ENCODE measurements around the gene DIP2C.
A peak's percentile ranks its signal among the peaks of the same experiment; 100 is the strongest.
"Not testable (repeated sequence)": the region's sequence is repeated elsewhere in the genome, so short reads cannot be mapped to it uniquely, and the experiment has no call there.

DIP2C gene, protein sequence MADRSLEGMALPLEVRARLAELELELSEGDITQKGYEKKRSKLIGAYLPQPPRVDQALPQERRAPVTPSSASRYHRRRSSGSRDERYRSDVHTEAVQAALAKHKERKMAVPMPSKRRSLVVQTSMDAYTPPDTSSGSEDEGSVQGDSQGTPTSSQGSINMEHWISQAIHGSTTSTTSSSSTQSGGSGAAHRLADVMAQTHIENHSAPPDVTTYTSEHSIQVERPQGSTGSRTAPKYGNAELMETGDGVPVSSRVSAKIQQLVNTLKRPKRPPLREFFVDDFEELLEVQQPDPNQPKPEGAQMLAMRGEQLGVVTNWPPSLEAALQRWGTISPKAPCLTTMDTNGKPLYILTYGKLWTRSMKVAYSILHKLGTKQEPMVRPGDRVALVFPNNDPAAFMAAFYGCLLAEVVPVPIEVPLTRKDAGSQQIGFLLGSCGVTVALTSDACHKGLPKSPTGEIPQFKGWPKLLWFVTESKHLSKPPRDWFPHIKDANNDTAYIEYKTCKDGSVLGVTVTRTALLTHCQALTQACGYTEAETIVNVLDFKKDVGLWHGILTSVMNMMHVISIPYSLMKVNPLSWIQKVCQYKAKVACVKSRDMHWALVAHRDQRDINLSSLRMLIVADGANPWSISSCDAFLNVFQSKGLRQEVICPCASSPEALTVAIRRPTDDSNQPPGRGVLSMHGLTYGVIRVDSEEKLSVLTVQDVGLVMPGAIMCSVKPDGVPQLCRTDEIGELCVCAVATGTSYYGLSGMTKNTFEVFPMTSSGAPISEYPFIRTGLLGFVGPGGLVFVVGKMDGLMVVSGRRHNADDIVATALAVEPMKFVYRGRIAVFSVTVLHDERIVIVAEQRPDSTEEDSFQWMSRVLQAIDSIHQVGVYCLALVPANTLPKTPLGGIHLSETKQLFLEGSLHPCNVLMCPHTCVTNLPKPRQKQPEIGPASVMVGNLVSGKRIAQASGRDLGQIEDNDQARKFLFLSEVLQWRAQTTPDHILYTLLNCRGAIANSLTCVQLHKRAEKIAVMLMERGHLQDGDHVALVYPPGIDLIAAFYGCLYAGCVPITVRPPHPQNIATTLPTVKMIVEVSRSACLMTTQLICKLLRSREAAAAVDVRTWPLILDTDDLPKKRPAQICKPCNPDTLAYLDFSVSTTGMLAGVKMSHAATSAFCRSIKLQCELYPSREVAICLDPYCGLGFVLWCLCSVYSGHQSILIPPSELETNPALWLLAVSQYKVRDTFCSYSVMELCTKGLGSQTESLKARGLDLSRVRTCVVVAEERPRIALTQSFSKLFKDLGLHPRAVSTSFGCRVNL (N-terminal part only)

DNA sequence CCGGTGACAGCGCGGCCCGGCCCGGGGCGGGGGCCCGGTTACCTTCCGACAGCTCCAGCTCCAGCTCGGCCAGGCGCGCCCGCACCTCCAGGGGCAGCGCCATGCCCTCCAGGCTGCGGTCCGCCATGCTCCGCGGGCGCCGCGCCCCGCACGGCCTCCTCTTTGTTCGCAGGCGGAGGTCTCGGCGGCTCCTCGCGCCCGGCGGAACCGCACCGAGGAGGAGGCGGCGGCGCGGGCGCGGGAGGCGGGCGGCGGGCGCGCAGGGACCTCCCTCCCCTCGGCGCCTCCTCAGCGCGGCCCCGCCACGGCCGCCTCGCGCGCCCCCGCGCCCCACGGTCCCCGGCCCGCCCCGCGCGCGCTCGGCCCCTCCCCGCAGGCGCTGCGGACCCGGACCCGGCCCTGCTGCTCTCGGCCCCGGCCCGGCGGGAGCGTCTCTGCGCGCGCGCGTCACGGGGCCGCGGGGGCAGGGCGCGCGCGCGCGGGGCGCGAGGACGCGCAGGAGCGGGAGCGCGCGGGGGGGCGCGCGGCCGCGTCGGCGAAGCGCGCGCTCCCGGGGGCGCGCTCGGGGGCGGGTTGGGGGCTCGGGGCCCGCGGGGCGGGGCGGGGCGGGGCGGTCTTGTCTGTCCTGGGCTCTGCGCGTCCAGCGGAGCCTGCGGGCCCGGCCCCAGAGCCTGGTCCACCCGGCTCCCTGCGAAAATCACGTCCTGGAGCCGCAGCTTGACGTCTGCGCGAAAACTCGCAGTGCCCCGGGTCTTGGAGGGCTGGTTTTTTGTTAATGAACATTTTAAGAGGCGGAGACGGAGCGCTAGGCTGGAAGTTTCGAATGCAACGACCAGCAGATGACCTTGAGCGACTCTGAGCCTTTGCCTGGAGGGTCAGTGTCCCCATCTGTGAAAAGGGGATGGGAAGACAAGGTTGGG lies at the start of gene DIP2C:
DIP2C (minus strand) TSS at position 217 of the 920 bp plus-strand sequence; CDS start at position 127, 90 bp downstream.
- peak; percentile 1 for DNase-seq

DNA sequence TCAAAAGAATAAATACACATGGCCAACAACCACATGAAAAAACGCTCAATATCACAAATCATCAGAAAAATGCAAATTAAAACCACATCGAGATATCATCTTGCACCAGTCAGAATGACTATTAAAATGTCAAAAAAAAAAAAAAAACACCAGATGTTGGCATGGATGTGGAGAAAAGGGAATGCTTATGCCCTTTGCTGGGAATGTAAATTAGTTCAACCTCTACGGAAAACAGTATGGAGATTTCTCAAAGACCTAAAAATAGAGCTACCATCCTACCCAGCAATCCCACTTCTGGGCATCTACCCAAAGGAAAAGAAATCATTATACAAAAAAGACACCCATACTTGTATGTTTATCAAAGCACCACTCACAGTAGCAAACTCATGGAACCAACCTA lies 45.0 kb upstream of the DIP2C start:
- DNase-seq: no peak

DNA sequence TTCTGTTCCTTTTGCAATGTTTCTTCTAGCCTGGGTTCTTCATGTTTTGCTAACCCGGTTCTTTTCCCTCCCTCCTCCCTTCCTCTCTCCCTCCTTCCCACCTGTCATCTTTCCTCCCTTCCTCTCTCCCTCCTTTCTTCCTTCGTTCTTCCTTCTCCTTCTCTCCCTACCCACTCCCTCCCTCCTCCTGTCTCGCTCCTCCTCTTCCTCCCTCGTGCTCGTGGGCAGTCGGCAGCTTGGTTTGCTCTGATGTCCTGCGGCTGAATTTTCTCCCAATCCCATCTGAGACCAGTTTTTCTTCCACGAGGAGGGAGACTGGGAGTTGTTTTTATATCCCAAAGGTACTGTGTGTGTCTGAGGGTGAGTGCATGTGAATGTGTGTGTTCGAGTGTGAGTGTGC lies 43.6 kb upstream of the DIP2C start:
- no peak for DNase-seq

DNA sequence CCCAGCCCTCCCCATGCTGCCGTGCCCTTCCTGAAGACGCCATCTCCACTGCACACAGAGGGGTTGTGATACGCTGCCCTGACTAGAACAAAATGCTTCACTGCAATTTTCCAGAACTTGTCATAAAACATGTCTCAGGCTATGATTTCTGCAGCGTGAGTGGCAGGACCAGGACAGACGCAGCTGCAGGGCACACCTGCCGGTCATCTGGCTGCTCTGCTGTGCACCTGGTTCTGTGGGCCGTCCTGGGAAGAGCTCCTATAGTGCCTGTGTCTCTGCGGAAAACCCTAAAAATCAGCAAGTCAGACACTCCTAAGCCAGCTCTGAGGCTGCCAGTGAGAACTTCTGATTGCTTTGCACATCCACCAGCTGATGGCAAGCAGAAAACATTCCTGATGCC lies 39.7 kb upstream of the DIP2C start:
- no peak for DNase-seq

DNA sequence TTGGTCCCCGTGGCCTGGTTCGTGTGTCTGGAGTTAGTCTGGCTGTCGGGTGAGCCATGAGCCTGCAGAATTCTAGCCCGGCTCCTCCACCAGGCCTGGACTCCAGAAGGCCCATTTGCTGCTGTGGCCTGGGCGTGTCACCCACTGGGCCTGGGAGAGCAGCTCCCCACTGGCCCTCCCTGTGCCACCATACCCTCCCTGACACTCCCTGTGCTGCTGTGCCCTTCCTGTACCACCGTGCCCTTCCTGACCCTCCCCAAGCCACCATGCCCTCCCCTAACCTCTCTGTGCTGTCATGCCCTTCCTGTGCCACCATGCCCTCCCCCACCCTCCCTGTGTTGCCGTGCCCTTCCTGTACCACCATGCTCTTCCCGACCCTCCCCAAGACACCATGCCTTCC lies 39.1 kb upstream of the DIP2C start:
- DNase-seq: no peak

DNA sequence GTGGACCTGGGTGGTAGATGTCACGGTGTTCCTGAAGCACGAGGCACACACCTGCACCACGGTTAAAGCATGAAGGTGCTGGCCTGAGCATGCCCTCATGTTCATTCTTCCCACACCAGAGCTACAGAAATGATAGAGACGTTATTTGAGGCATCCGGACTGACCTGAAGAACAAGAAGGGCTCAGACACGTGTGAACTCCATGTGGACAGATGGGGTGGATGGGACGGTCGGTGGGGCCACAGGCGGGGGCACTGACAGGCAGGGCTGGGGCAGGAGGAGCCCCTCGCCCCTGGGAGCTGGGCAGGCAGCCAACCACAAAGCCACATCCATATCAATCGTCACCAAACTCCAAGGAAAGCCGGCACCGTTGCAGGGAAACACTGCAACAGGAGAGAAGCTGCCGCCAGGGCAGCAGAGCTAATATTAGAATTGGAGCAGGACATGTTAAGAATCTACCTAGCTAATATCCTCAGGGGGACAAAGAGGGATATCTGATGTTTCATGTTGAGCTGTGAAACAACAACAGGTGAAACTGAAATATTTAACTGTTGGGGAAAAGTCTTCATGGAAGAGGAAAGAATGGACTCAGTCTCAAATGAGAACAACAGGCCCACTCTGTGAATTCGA lies 37.8 kb upstream of the DIP2C start:
- no peak for DNase-seq

DNA sequence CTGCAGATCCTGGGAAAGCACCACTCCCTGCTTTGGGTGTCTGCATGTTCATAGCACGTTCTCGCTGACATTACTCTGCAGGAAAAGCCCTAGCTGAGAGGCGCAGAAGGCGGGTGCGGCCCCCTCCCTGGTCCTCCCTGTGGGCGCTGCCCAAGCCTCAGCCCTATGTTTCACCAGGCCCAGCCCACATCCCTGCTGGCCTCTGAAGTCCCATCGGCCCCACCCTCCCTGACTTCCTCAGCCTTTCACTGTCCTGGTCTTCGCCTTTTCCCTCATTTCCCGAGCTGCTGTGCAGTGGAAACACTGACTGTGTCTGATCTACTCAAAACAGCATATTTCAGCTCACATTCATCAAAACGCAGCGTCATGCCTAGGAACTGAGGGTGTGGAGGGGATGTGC lies 36.3 kb upstream of the DIP2C start:
- no peak for DNase-seq

DNA sequence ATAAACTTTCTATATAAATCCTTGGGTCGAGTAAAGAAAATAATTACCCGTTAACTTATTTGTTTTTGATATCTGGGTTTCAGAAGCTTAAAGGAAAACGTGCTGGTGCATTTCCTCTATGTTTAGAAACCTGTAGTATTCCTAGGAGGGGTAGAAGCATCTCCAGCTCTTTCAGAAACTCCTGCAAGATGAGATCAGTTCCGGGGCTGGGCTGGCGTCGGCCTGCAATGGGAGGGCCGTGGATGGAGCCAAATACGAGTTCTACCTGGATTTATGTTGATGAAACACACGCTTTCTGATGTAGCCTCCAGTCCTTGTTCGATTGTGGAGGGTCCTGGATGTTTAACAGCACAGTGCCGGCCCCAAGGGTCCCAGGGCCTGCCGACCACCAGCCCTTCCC lies 35.8 kb upstream of the DIP2C start:
- no peak for DNase-seq

DNA sequence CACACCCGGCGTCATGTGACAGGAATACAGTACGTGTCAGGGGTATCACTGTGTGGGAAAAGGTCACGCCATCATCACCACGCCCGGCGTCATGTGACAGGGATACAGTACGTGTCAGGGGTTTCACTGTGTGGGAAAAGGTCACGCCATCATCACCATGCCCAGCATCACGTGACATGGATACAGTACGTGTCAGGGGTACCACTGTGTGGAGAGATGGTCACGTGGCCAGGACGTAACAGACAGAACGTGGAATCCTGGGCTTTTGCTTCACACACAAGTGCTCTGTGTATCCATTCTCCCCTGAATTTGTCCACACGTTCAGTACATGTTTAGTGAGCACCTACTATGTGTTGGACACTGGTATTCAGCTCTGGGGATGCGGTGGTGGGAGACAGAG lies 34.5 kb upstream of the DIP2C start:
- DNase-seq: peak; percentile 3

DNA sequence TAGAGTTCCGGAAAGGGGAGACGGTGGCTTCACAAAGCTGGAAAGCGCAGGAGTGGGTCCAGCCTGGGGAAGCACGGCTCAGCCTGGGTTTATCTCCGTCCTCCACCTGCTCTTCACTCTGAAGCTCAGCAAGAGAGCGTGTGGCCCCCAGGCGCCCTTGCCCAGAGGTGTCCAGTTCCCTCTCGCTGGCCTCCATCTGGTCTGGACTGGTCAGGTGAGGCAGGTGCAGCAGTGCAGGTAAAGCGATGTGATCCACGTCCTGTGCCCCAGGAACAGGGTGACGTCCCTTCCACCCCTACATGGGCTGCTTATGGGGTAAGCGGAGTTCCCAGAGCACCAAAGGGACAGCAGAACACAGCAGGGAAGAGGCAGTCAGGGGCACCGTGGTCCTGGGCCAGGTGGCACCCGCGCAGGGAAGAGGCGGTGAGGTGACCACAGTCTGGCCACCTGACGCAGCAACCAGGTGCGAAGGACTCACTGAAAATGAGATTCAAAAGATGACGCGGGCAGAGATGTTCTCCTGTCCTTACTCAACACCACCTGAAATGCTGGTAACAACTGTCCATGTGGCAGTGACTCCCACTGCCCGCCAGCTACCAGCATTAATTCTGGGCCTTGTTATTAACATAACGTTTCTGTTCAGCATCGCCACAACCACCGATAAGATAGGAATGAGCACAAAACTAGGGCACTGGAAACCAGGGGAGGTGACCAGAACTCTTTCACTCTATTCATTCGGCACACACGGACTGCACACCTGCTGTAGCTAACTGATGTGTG lies 33.0 kb upstream of the DIP2C start:
- no peak for DNase-seq

DNA sequence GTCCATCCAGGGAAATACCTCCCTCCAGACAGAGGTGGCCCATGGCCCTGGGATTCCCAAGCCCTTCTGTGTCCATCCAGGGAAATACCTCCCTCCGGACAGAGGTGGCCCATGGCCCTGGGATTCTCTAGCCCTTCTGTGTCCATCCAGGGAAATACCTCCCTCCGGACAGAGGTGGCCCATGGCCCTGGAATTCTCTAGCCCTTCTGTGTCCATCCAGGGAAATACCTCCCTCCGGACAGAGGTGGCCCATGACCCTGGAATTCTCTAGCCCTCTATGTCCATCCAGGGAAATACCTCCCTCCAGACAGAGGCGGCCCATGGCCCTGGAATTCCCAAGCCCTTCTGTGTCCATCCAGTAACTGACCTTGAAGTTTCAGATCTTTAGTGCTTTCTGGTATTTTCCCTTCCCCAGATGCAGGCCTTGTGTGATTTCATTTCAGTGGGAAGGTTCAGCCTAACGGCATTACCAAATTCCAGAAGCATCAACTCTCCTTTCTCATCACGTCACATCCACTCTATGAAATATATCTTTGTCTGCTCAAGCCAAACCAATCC lies 28.8 kb upstream of the DIP2C start:
- DNase-seq: no peak

DNA sequence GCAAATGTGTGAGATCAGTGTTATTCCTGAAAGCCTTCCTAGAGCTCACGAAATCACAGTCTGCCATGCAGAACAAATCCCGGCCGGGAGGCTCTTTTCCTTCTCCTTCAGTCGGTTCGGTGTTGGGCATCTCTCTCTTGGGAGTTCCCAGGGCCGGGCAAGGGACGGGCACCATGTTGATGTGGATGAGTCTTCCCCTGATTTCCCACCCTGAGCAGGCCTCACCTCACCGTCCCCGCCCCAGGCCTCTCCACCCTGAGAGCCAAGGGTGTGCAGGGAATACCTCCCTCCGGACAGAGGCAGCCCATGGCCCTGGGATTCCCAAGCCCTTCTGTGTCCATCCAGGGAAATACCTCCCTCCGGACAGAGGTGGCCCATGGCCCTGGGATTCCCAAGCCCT lies 28.0 kb upstream of the DIP2C start:
- no peak for DNase-seq

DNA sequence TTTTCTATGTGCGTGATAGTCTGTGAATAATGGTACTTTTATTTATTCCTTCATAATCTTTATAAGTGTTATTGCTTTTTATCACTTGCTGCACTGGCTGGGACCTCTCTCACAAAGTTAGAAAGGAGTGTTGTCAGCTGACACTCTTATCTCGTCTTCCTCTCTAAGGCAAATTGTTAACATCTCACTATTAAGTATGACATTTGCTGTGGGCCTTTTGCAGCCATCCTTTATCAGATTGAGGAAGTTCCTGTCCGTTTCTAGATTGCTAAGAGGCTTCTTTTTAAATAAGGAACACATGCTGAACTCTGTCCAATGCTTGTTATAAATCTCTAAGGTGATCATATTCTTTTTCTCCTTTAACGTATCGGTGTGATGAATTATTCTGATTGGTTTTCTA lies 27.4 kb upstream of the DIP2C start:
- DNase-seq: no peak

DNA sequence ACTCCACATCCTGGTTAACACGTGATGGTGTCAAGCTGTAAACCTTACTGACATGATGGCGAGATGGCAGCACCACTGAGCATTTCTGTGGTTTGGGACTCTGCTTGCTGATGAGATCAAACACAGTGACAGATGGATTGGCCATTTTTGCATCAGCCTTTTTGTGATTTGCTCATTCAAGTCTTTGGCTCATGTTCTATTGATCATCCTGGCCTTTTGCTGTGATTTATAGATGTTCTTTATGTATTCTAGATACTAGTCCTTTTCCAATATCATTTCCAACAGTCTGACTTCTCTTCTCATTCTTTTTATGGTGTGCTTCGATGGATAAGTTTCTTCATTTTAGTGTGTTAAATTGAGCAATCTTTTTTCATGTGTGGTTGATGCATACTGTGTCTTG lies 24.7 kb upstream of the DIP2C start:
- DNase-seq: no peak

DNA sequence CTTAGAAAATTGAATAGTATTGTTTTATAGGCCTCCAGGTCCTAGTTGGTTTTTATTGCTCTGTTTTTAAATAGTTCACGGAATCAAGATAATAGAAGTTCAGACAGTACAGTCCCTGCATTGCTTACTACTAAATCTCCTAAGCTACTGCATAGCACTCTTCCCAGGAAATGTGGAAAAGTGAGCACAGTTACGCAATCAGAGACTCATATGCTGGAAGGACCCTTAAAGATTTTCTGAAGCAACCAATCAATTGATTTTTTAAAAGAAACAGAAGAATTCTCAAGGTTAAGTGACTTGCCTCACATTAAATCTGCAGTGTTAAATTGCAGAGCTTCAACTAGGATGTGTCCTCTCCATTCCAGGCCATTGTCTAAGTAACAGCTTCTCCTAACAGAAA lies 23.1 kb upstream of the DIP2C start:
- DNase-seq: no peak

DNA sequence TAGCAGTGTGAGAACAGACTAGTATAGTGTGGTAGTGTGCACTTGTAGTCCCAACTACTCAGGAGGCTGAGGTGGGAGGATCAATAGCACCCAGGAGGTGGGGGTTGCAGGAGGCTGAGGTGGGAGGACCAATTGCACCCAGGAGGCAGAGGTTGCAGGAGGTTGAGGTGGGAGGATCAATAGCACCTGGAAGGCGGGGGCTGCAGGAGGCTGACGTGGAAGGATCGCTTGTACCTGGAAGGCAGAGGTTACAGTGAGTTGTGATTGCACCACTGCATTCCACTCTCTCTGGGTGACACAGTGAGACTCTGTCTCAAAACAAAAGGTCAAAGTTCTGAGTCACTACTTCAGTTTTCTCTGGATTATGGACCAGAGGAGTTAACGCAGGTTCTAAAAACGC lies 22.6 kb upstream of the DIP2C start:
- DNase-seq: no peak

DNA sequence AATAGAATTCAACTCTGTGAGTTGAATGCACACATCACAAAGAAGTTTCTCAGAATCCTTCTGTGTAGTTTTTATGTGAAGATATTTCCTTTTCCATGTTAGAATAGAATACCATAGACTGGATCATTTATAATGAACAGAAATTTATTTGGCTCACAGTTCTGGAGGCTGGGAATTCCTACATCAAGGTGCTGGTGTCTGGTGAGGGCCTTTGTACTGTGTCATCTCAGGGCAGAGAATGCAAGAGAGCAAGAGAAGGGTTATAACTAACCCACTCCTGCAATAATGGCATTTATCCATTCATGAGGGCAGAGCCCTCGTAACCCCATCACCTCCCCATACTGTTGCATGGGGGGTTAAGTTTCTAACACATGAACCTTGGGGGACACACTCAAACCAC lies 18.4 kb upstream of the DIP2C start:
- DNase-seq: no peak

DNA sequence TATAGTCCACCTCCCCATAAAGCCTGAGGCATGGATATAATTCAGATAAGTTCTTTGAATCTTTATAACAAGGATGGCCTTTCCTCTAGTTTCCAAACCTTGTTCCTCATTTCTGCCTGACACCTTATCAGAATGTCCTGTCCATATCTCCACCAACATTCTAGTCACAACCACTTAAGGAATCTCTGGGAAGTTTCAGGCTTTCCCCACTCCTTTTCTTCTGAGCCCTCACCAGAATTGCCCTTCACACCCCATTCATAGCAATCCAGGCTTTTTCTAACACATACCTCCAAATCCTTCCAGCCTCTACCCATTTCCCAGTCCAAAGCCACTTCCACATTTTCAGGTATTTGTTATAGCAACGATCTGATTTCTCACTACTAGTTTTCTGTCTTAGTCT lies 18.0 kb upstream of the DIP2C start:
- DNase-seq: no peak

DNA sequence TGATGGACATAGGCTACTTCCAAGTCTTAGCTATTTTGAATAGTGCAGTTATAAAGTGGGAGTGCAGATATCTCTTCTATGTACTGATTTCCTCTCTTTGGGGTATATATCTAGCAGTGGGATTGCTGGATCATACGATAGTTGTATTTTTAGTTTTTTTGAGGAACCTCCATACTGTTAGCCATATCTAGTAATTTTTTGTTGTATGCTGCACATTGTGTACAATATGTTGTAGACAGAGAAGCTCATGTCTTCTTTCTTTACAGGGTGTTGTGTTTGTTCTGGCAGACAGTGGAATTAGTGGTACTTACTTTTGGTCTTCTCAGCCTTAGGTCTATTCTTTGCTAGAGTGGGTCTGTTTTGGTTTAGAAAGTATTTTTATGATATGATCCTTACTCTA lies 13.7 kb upstream of the DIP2C start:
- DNase-seq: no peak

DNA sequence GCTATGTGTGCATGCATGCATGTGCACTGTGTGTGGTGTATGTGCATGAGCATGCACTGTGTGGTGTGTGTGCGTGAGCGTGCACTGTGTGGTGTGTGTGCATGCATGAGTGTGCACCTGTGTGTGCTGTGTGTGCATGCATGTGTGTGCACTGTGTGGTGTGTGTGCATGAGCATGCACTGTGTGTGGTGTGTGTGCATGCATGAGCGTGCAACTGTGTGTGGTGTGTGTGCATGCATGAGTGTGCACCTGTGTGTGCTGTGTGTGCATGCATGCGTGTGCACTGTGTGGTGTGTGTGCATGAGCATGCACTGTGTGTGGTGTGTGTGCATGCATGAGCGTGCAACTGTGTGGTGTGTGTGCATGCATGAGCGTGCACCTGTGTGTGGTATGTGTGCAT lies 10.7 kb upstream of the DIP2C start:
- not testable (repeated sequence) for DNase-seq

Data from suppressor macrophage treated with lipopolysaccharide for 4 hours (primary cell).